HEK293 (cell line): ENCODE results near the gene TLCD3A.

Experiments
- KLF16 ChIP-seq: fragments of 450-650 bp; formaldehyde crosslinking; IDR thresholded peaks from 2 replicates; pipeline ENCODE4 v1.5.1; 2017; ENCODE audit warnings: missing biosample characterization, missing genetic modification characterization
- KLF7 ChIP-seq: fragments of 450-650 bp; formaldehyde crosslinking; IDR thresholded peaks from 2 replicates; pipeline ENCODE4 v1.5.1; 2016; ENCODE audit warnings: missing biosample characterization, missing genetic modification characterization, borderline replicate concordance
- PBX3 ChIP-seq: sonication (generic); formaldehyde crosslinking; IDR thresholded peaks from 2 replicates; pipeline ENCODE4 v1.8.1; 2022; ENCODE audit warnings: mild to moderate bottlenecking, moderate library complexity, missing genetic modification reagents
- PRDM1 ChIP-seq: fragments of 450-650 bp; formaldehyde crosslinking; IDR thresholded peaks from 2 replicates; pipeline ENCODE4; 2016; ENCODE audit warnings: missing biosample characterization, missing genetic modification characterization
- PRDM10 ChIP-seq: fragments of 450-650 bp; formaldehyde crosslinking; IDR thresholded peaks from 2 replicates; pipeline ENCODE4 v1.5.1; 2016; ENCODE audit warnings: missing biosample characterization, missing genetic modification characterization
- SALL2 ChIP-seq: fragments of 450-650 bp; formaldehyde crosslinking; IDR thresholded peaks from 2 replicates; pipeline ENCODE4 v1.5.0; 2017; ENCODE audit warnings: missing biosample characterization, mild to moderate bottlenecking, missing genetic modification characterization, borderline replicate concordance
- TRIM28 ChIP-seq: IDR thresholded peaks from 2 replicates; pipeline ENCODE4 v1.6.1; 2011; ENCODE audit warnings: low read length, control low read depth, borderline replicate concordance
- ZBTB17 ChIP-seq: fragments of 450-650 bp; formaldehyde crosslinking; IDR thresholded peaks from 2 replicates; pipeline ENCODE4 v1.5.1; 2016; ENCODE audit warnings: missing biosample characterization, missing genetic modification characterization
- ZBTB20 ChIP-seq: fragments of 450-650 bp; formaldehyde crosslinking; IDR thresholded peaks from 2 replicates; pipeline ENCODE4 v1.5.1; 2016; ENCODE audit warnings: missing biosample characterization, missing genetic modification characterization
- ZBTB26 ChIP-seq: fragments of 450-650 bp; formaldehyde crosslinking; optimal IDR thresholded peaks from 2 replicates; pipeline ENCODE3; 2016; ENCODE audit warnings: missing biosample characterization, mild to moderate bottlenecking, missing genetic modification characterization
- ZBTB48 ChIP-seq: fragments of 450-650 bp; formaldehyde crosslinking; IDR thresholded peaks from 2 replicates; pipeline ENCODE4 v1.5.1; 2016; ENCODE audit warnings: missing biosample characterization, missing genetic modification characterization
- ZBTB6 ChIP-seq: fragments of 450-650 bp; formaldehyde crosslinking; IDR thresholded peaks from 2 replicates; pipeline ENCODE4 v1.5.1; 2017; ENCODE audit warnings: missing biosample characterization, missing genetic modification characterization
- ZEB2 ChIP-seq: fragments of 450-650 bp; formaldehyde crosslinking; IDR thresholded peaks from 2 replicates; pipeline ENCODE4 v1.5.1; 2016; ENCODE audit warnings: missing biosample characterization, missing genetic modification characterization
- ZIC2 ChIP-seq: fragments of 450-650 bp; formaldehyde crosslinking; IDR thresholded peaks from 2 replicates; pipeline ENCODE4 v1.5.1; 2016; ENCODE audit warnings: missing biosample characterization, missing genetic modification characterization
- ZNF155 ChIP-seq: fragments of 450-650 bp; formaldehyde crosslinking; IDR thresholded peaks from 2 replicates; pipeline ENCODE4 v1.5.1; 2016; ENCODE audit warnings: missing biosample characterization, missing genetic modification characterization
- ZNF157 ChIP-seq: fragments of 450-650 bp; formaldehyde crosslinking; IDR thresholded peaks from 2 replicates; pipeline ENCODE4 v1.5.1; 2016; ENCODE audit warnings: missing biosample characterization, missing genetic modification characterization
- ZNF16 ChIP-seq: fragments of 450-650 bp; formaldehyde crosslinking; IDR thresholded peaks from 2 replicates; pipeline ENCODE4 v1.5.1; 2016; ENCODE audit warnings: low read depth, missing biosample characterization, missing genetic modification characterization
- ZNF169 ChIP-seq: fragments of 450-650 bp; formaldehyde crosslinking; IDR thresholded peaks from 2 replicates; pipeline ENCODE4 v1.5.1; 2016; ENCODE audit warnings: missing biosample characterization, missing genetic modification characterization
- ZNF184 ChIP-seq: fragments of 450-650 bp; IDR thresholded peaks from 2 replicates; pipeline ENCODE4 v1.5.1; 2018; ENCODE audit warnings: missing biosample characterization, mild to moderate bottlenecking, missing genetic modification characterization
- ZNF341 ChIP-seq: fragments of 450-650 bp; formaldehyde crosslinking; IDR thresholded peaks from 2 replicates; pipeline ENCODE4; 2016; ENCODE audit warnings: low read depth, missing biosample characterization, missing genetic modification characterization
- ZNF350 ChIP-seq: fragments of 450-650 bp; formaldehyde crosslinking; IDR thresholded peaks from 2 replicates; pipeline ENCODE4 v1.5.0; 2017; ENCODE audit warnings: missing biosample characterization, mild to moderate bottlenecking, missing genetic modification characterization
- ZNF394 ChIP-seq: fragments of 450-650 bp; formaldehyde crosslinking; IDR thresholded peaks from 2 replicates; pipeline ENCODE4 v1.5.1; 2016; ENCODE audit warnings: missing biosample characterization, missing genetic modification characterization, mild to moderate bottlenecking, moderate library complexity, borderline replicate concordance
- ZNF473 ChIP-seq: fragments of 450-650 bp; formaldehyde crosslinking; IDR thresholded peaks from 2 replicates; pipeline ENCODE4 v1.5.1; 2017; ENCODE audit warnings: missing biosample characterization, missing genetic modification characterization
- ZNF529 ChIP-seq: fragments of 450-650 bp; formaldehyde crosslinking; IDR thresholded peaks from 2 replicates; pipeline ENCODE4 v1.5.1; 2017; ENCODE audit warnings: missing genetic modification characterization, missing biosample characterization; ENCODE audit not compliant: insufficient replicate concordance
- ZNF558 ChIP-seq: fragments of 450-650 bp; formaldehyde crosslinking; IDR thresholded peaks from 2 replicates; pipeline ENCODE4 v1.5.1; 2016; ENCODE audit warnings: missing biosample characterization, missing genetic modification characterization
- ZNF664 ChIP-seq: fragments of 450-650 bp; formaldehyde crosslinking; IDR thresholded peaks from 2 replicates; pipeline ENCODE4 v1.5.1; 2016; ENCODE audit warnings: missing biosample characterization, missing genetic modification characterization
- ZNF670 ChIP-seq: fragments of 450-650 bp; formaldehyde crosslinking; IDR thresholded peaks from 2 replicates; pipeline ENCODE4 v1.5.1; 2016; ENCODE audit warnings: missing biosample characterization, missing genetic modification characterization, low read depth
- ZNF747 ChIP-seq: fragments of 450-650 bp; formaldehyde crosslinking; IDR thresholded peaks from 2 replicates; pipeline ENCODE4 v1.5.1; 2016; ENCODE audit warnings: missing biosample characterization, missing genetic modification characterization
- ZNF777 ChIP-seq: fragments of 450-650 bp; formaldehyde crosslinking; IDR thresholded peaks from 2 replicates; pipeline ENCODE4 v1.5.1; 2017; ENCODE audit warnings: missing biosample characterization, missing genetic modification characterization, borderline replicate concordance
- ZNF837 ChIP-seq: fragments of 450-650 bp; formaldehyde crosslinking; IDR thresholded peaks from 2 replicates; pipeline ENCODE4 v1.5.1; 2016; ENCODE audit warnings: missing biosample characterization, missing genetic modification characterization
- ZSCAN5A ChIP-seq: fragments of 450-650 bp; formaldehyde crosslinking; IDR thresholded peaks from 2 replicates; pipeline ENCODE4 v1.5.1; 2016; ENCODE audit warnings: missing biosample characterization, missing genetic modification characterization

The TLCD3A gene

GRCh38 chr17:731644-732066, 741 bp upstream of the TLCD3A start (continued):
- TF ChIP-seq KLF7 (tag by site-specific recombination) = no peak
- no peak for TF ChIP-seq ZNF473
- peak; percentile 95; the same call in 1 of the 2 replicates for TF ChIP-seq ZIC2
- TF ChIP-seq KLF16 = no peak
- TF ChIP-seq ZEB2 (tag by site-specific recombination) = no peak
- TF ChIP-seq TRIM28 = no peak
- TF ChIP-seq SALL2 = no peak
- TF ChIP-seq ZNF350 (tag by site-specific recombination) = no peak
- TF ChIP-seq ZBTB20 (tag by site-specific recombination) = no peak
- TF ChIP-seq ZNF558 (tag by site-specific recombination) = no peak
- no peak for TF ChIP-seq ZBTB26
- no peak for TF ChIP-seq ZNF664 (tag by site-specific recombination)
- TF ChIP-seq ZSCAN5A (tag by site-specific recombination) = 0 out of 2 replicates have a peak, but pooled peaks have one; percentile 11
- no peak for TF ChIP-seq ZBTB6 (tag by site-specific recombination)
- no peak for TF ChIP-seq ZNF837
- TF ChIP-seq ZBTB17 (tag by site-specific recombination) = no peak
- TF ChIP-seq ZNF777 (tag by site-specific recombination) = 0 out of 2 replicates have a peak, but pooled peaks have one; percentile 58
- TF ChIP-seq ZNF341 (tag by site-specific recombination) = no peak
- 0 out of 2 replicates have a peak, but pooled peaks have one; percentile 25 for TF ChIP-seq ZNF394 (tag by site-specific recombination)
- no peak for TF ChIP-seq ZNF155 (tag by site-specific recombination)
- TF ChIP-seq ZNF670 (tag by site-specific recombination) = no peak
- TF ChIP-seq ZNF169 (tag by site-specific recombination) = no peak
- no peak for TF ChIP-seq PRDM10
- no peak for TF ChIP-seq ZNF184 (tag by site-specific recombination)
- no peak for TF ChIP-seq PRDM1 (tag by site-specific recombination)
- TF ChIP-seq PBX3 (CRISPR knock-in tag) = no peak
- TF ChIP-seq ZNF157 (tag by site-specific recombination) = no peak
- no peak for TF ChIP-seq ZNF529 (tag by site-specific recombination)
- peak; percentile 63; the same call in 1 of the 2 replicates for TF ChIP-seq ZBTB48 (tag by site-specific recombination)
- no peak for TF ChIP-seq ZNF16 (tag by site-specific recombination)
- no peak for TF ChIP-seq ZNF747
